Immature natural killer cell (primary cell): ENCODE data around the gene BCAR3. TPM values are rescaled to one million over a fixed set of nuclear protein-coding genes. Genes with fewer than 3 reads are reported as not detected.

ENCODE experiments used
- DNase-seq, 3 donors: peaks; one replicate each; pipeline ENCODE4 v3.0.0; 2022; ENCODE audit warnings: mixed read lengths in 1 of 3
- H3K27ac Mint-ChIP-seq, 6 donors: one replicate each; pipeline ENCODE4 v1.8.0; 2020; ENCODE audit warnings: mixed read lengths in 6 of 6, mild to moderate bottlenecking in 5 of 6, inconsistent platforms in 4 of 6, moderate library complexity in 3 of 6
- H3K27me3 Mint-ChIP-seq, 3 donors: one replicate each; pipeline ENCODE4 v1.8.0; 2020 to 2021; ENCODE audit warnings: low read depth in 3 of 3, mild to moderate bottlenecking in 3 of 3, mixed read lengths in 3 of 3, moderate library complexity in 3 of 3, inconsistent platforms in 1 of 3
- H3K36me3 Mint-ChIP-seq, 3 donors: one replicate each; pipeline ENCODE4 v1.8.0; 2020; ENCODE audit warnings: mixed read lengths in 3 of 3, inconsistent platforms in 2 of 3, mild to moderate bottlenecking in 2 of 3
- H3K4me1 Mint-ChIP-seq, 2 donors: one replicate each; pipeline ENCODE4 v1.8.0; 2020; ENCODE audit warnings: inconsistent platforms in 2 of 2, mild to moderate bottlenecking in 2 of 2, mixed read lengths in 2 of 2, moderate library complexity in 1 of 2
- H3K4me3 Mint-ChIP-seq, 5 donors: one replicate each; pipeline ENCODE4 v1.8.0; 2020; ENCODE audit warnings: mild to moderate bottlenecking in 5 of 5, mixed read lengths in 5 of 5, inconsistent platforms in 3 of 5, moderate library complexity in 3 of 5
- H3K9me3 Mint-ChIP-seq, 6 donors: one replicate each; pipeline ENCODE4 v1.8.0; 2020; ENCODE audit warnings: mild to moderate bottlenecking in 6 of 6, mixed read lengths in 6 of 6, inconsistent platforms in 4 of 6, moderate library complexity in 3 of 6
- polyA plus RNA-seq, 3 donors: library from polyadenylated mRNA; unstranded; fragments of 300-500 nt; fragmentation: Illumina TruSeq; gene quantifications; one replicate each; pipeline ENCODE4 v1.2.3, GENCODE V29; 2021

BCAR3 gene
- polyA plus RNA-seq, 3 donors from 2014 or later = 0.27 to 0.43 TPM; not detected in 1

DNA sequence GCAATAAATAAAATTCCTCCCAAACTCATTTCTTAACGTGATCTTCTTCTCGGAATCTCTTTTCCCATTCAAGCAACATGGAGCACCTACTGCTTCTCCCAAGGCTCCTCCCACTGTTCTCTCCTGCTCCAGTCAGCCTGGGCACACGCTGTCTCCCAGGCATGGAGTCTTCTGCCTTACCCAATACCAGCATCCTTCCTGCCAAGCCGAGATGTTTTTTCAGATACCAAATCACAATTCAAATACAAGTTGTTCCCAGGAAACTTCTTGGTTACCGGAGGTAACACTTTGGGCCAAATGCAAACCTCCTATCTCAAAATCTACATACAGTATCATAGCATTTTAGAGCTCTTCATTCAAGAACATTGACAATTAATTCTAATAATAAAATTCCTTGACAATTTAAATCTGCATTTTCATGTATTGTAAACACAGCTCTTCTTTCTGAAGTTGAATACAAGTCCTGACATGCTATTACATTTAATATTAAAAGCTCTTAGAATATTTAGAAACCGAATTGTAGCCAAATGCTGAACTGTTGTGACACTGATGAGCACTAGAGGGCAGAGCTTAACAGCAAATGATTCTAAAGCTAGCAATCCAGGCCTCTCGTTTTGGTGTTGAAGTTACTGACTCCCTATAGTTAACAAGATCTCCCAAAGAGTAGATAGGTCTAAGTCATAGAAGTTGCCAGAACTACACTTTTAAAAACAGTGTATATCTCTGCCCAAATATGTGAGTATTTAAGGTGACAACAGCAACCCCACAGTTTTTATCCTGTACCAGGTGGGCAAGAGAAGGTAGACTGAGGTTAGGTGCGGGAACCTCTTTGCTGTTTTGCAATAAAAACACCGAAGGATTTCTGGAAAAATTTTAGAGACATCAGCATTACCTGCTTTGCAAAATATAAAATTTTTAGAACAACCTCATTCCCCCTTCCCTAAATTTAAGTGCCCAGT lies 52.3 kb downstream of the BCAR3 start:
- H3K9me3 Mint-ChIP-seq = no peaks in the 10 kb centered on the region
- no peaks in the 10 kb centered on the region for H3K36me3 Mint-ChIP-seq
- no peak overlapping the region for H3K4me3 Mint-ChIP-seq
- H3K27ac Mint-ChIP-seq = peak overlapping the region in 1 of 6 donors; percentile 54
- H3K27me3 Mint-ChIP-seq = no peaks in the 10 kb centered on the region
- no peaks in the 10 kb centered on the region for H3K4me1 Mint-ChIP-seq
- DNase-seq = peak; percentile 50 to 66 (median 60)

DNA sequence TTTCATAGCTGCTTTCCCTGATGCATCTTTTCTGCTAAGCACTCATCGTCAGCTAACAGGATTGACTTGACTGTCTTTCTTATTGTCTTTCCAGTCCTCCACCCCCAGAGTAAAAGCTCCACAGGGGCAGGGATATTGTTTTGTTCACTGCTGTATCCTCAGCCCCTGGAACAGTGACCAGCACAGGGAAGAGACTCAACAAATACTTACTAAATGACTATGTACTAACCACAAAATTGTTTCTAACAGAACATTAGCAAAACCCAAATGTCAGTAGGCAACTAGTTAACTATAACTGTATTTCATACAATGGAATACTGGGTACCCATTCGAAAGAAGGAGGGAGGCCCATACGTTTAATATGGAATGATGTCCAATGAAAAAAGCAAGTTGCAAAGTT lies 53.0 kb downstream of the BCAR3 start:
- H3K27ac Mint-ChIP-seq = no peak overlapping the region

DNA sequence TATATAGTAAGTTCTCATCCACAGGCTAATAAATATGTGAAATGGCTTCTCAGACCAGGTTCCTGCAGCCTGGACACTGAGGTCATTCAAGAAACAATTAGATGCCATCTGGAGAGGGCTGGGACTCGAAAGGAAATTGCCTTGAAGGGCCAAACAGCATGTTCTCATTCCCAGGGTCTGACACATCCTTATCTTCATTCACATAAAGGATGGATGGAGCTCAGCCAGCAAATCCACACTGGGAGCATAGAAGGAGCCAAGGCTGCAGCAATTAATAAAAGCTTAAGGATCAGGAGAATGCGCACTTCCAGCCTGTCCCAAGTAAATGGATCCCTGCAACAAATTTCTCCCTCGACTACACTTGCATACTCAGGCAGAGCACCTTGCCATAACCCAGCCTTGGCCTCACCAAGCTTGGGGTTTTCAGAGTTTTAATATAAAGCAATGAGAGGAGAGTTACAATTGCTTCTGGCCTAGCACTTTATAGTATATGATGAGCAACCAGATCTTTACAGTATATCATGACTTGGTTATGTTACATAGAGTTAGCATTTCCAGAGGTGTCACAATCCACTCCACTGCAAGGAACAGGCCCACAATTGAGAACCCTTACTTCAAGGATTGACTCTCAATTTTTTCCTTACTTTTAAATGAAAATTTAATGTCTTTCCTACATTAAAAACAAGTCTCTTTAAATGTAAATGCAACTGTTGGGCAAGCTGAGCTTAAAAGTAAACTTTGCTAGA lies 55.9 kb downstream of the BCAR3 start:
- peaks cover 0 to 2% (median 0%) of the 10 kb centered on the region in 3 donors for H3K27me3 Mint-ChIP-seq
- DNase-seq = no peak
- H3K9me3 Mint-ChIP-seq = peaks cover 0 to 2% (median 0%) of the 10 kb centered on the region in 6 donors
- H3K4me1 Mint-ChIP-seq = no peaks in the 10 kb centered on the region
- H3K27ac Mint-ChIP-seq = no peak overlapping the region
- H3K4me3 Mint-ChIP-seq = no peak overlapping the region
- no peaks in the 10 kb centered on the region for H3K36me3 Mint-ChIP-seq

More for the DNA sequence above, 53.0 kb downstream of the BCAR3 start:
- H3K4me3 Mint-ChIP-seq = no peak overlapping the region
- H3K27me3 Mint-ChIP-seq = no peaks in the 10 kb centered on the region
- no peaks in the 10 kb centered on the region for H3K9me3 Mint-ChIP-seq
- DNase-seq = no peak
- H3K4me1 Mint-ChIP-seq = no peaks in the 10 kb centered on the region
- H3K36me3 Mint-ChIP-seq = no peaks in the 10 kb centered on the region

DNA sequence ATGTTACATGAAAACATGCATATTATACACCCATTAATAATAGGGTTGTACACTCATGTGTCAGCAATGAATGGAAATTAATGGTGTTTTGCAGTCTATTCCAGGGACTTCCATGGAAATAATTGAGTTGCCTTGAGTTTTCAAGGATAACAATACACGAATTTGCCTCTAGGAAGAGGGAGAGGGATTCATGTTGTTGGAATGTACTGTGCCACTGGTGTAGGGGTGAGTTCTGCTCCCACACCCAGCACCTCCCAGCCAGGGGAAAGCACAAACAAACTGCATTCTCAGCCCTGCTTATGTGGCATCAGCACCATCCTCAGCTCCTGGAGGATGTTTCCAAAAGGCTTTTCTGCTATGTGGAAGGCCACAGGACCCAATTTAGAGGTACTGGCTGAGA lies 57.8 kb downstream of the BCAR3 start:
- H3K4me3 Mint-ChIP-seq = no peak overlapping the region
- H3K9me3 Mint-ChIP-seq = peaks cover 0 to 2% (median 0%) of the 10 kb centered on the region in 6 donors
- no peaks in the 10 kb centered on the region for H3K36me3 Mint-ChIP-seq
- H3K4me1 Mint-ChIP-seq = no peaks in the 10 kb centered on the region
- H3K27ac Mint-ChIP-seq = no peak overlapping the region
- no peak for DNase-seq
- H3K27me3 Mint-ChIP-seq = peaks cover 0 to 5% (median 0%) of the 10 kb centered on the region in 3 donors

DNA sequence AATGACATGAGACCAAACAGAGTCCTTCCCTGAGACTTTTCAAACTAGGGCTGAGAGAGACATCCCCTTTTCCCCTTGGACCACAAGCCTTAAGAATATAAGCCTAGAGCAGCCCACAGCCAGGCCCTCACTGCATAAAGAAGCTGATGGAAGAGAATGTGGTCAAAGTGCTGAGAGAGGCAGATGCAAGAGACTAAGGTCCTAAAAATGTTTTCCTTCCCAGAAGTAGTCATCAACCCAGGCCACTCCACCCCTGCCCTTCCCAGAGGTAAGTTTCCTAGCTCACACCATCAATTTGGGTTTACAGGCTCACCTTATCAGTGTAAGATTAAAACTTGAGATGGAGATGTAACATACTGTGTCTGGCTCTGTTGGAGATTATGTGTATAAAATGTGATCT lies 58.2 kb downstream of the BCAR3 start:
- Mint-ChIP-seq H3K9me3 (peaks cover 0 to 2% (median 0%) of the 10 kb centered on the region in 6 donors), H3K4me3 (no peak overlapping the region), H3K27me3 (peaks cover 0 to 5% (median 0%) of the 10 kb centered on the region in 3 donors), H3K27ac (no peak overlapping the region), H3K4me1 (no peaks in the 10 kb centered on the region), H3K36me3 (no peaks in the 10 kb centered on the region)
- DNase-seq = no peak

DNA sequence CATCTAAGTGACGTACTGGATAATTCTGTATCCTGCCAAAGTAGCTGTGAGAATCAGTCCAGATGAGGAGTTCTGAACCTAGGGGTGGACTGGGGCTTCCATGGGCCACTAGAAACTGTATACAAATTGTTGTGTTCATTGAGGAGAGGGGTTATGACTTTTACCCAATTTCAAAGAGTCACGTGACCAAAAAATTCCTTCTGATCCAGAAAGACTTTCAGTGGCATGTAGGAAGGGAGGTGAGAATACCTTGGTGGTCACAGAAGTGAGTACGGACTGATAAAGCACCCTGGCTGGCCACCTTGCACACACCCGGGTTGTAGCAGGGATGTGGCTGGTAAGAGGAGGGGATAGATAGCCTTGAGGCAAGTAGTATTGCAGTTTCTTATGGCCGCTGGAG lies 60.4 kb downstream of the BCAR3 start:
- peaks cover 0 to 2% (median 0%) of the 10 kb centered on the region in 6 donors for H3K9me3 Mint-ChIP-seq
- H3K36me3 Mint-ChIP-seq = no peaks in the 10 kb centered on the region
- H3K4me1 Mint-ChIP-seq = peaks cover 2 to 4% of the 10 kb centered on the region in 2 donors
- DNase-seq = no peak
- H3K4me3 Mint-ChIP-seq = no peak overlapping the region
- H3K27ac Mint-ChIP-seq = no peak overlapping the region
- peaks cover 0 to 5% (median 0%) of the 10 kb centered on the region in 3 donors for H3K27me3 Mint-ChIP-seq

DNA sequence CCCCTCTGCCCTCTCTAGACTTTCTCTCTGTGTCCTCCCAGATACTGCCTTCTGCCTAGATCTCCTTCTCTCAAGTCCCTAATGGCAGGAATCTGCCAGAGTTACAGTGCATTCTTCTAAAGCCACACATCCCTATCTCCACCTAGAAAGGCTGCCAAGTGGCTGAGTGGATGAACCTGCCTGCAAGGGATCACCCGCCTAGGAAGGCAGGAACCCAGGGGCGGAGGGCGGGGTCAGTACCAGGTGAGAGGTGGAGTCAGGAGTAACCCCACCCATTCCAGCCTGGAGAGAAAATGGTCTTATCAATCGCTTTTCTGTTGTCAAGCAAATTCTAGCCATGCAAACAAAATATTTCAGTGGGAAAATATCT lies 60.8 kb downstream of the BCAR3 start:
- Mint-ChIP-seq H3K27me3 (peaks cover 0 to 5% (median 0%) of the 10 kb centered on the region in 3 donors), H3K36me3 (no peaks in the 10 kb centered on the region), H3K9me3 (peaks cover 0 to 2% (median 0%) of the 10 kb centered on the region in 6 donors), H3K4me3 (no peak overlapping the region), H3K27ac (no peak overlapping the region), H3K4me1 (peaks cover 5 to 8% of the 10 kb centered on the region in 2 donors)
- DNase-seq = no peak

DNA sequence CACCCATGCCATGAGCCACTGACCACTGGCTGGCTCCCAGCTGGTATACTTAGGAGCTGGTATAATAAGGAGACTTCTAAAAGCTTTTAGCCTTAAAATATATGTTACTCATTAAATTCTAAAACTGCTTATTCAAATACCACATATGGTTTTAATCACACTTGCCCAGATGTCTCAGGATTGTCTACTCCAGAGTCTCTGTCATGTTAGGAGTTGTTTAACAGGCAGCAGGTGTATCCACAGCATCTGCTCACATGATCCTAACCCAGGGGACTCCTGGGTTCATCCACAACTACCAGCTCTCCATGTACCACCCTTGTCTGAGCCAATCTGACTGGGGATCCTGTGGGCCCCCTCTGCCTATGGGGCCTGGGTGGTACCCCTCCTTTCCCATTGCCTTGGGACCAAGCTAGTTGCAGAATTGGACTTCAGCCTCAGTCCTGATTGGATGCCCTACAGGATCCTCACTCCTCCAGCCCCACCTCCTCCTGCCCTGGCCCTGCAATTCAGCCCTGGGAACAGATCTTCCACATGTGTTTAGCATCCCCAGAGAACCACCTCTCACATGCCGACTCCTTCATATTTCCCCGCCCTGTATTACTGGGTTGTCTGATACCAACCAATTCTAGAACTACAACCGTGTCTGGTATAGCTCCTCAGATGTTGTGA lies 61.3 kb downstream of the BCAR3 start:
- H3K4me3 Mint-ChIP-seq = no peak overlapping the region
- DNase-seq = no peak
- H3K27me3 Mint-ChIP-seq = peaks cover 0 to 5% (median 0%) of the 10 kb centered on the region in 3 donors
- peaks cover 0 to 2% (median 0%) of the 10 kb centered on the region in 6 donors for H3K9me3 Mint-ChIP-seq
- H3K27ac Mint-ChIP-seq = no peak overlapping the region
- peaks cover 10 to 13% of the 10 kb centered on the region in 2 donors for H3K4me1 Mint-ChIP-seq
- no peaks in the 10 kb centered on the region for H3K36me3 Mint-ChIP-seq

DNA sequence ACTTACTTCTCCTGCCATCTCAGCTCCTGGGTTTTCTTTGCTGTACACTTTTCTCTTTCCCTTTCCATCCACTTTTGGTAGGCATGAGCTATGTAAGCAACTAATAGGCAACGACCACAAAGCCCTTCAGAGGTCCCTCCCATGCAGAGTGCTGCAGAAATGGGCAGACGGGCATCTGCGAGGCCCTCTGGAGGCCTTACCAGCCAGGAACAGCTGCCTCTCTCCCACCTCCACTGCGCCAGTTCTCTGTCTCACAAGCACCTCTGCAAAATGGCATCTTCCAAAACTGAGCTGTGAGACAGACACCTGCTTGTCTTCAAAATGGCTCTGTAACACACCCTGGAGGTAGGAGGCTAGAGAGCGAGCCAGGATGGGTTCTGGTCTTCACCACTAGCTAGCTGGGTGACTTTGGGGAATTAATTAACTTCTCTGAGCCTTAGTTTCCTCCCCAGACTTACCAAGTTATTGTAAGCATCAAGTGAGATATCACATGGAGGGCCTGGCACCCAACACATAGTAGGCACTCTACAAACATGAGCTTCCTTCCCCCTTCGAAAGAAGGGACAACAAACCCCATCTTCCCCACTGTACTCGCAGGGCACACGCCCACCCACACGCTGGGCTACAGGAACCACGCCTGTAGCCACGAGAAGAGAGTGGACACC lies 62.0 kb downstream of the BCAR3 start:
- peak overlapping the region in 1 of 6 donors; percentile 19 for H3K27ac Mint-ChIP-seq
- DNase-seq = no peak

DNA sequence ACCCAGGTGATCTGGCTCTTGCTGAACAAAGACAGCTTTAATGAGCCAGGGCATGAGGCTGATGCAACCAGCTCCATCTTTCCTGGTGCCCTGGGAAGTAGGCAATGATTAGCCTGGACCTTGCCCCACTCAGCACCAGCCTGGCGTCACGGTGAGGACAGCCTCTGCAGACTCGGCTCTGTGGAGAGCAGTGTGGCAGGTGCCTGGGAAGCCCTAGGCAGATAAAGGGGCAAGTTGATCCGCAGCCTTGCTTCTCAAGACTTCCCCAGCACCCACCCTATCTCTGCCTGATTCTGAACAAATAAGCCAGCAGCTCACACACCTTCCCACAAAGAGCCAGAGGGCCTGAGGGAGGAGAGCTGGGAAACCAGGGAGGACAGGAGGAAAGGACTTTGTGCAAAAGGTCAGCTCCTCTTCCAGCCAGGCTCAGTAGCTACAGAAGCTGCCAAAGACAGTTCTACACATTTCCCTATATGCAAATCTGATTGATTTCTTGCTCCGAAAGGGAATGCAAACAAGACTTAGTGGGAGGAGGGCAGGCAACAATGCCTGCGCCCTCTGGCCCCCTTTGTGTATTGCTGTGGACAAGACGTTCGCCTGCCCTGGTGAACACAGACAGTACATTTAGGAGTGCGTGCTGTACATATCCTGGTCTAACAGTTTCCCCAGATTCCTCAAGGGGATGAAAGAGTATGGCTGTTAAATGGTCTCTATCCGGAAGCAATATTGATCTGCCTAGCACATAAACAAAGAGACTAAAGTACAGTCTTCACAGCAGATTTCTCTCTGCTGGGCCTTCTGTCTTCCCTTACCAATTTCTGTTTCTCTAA lies 63.8 kb downstream of the BCAR3 start:
- Mint-ChIP-seq H3K27ac (peak overlapping the region in 1 of 6 donors; percentile 41), H3K36me3 (no peaks in the 10 kb centered on the region), H3K27me3 (peaks cover 0 to 5% (median 2%) of the 10 kb centered on the region in 3 donors), H3K4me3 (no peak overlapping the region), H3K9me3 (peaks cover 0 to 2% (median 0%) of the 10 kb centered on the region in 6 donors), H3K4me1 (peaks cover 22 to 27% of the 10 kb centered on the region in 2 donors)
- DNase-seq = no peak

More for the DNA sequence above, 62.0 kb downstream of the BCAR3 start:
- Mint-ChIP-seq H3K27me3 (peaks cover 0 to 5% (median 0%) of the 10 kb centered on the region in 3 donors), H3K4me1 (peaks cover 17 to 20% of the 10 kb centered on the region in 2 donors), H3K36me3 (no peaks in the 10 kb centered on the region), H3K9me3 (peaks cover 0 to 2% (median 0%) of the 10 kb centered on the region in 6 donors), H3K4me3 (no peak overlapping the region)

DNA sequence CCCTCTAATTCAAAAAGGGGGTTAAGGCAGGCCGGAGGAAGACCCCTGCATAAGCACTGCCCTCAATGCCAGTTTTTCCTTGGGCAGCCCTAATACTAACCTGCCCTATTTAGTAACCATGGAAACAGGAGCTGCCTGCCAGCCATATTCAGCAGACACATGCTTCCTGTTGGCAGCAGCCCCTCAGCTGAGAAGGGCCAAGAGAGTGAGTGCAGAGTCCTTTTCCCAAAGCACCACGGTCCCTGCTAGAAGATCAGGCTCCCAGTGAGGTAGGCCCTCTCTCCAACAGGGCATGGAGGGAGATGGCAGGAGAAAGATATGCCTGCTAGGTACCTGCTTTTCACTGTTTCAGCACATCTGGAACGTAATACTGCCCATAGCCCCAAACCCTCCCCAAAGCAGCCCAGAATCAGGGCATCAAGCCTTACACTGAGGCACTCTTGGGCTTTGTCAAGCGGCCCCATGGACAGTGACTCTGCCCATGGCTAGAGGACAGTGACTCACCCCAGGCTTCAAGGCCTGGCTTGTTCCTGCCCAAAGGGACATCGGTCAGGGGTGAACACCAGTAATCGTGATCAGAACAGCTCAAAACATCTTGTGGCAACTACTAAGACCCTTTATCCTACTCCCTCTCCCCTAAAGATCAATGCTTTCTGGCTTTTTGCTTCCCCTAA lies 64.5 kb downstream of the BCAR3 start:
- Mint-ChIP-seq H3K27ac (peak overlapping the region in 1 of 6 donors; percentile 41), H3K36me3 (no peaks in the 10 kb centered on the region), H3K27me3 (peaks cover 0 to 2% (median 2%) of the 10 kb centered on the region in 3 donors), H3K4me1 (peaks cover 22 to 27% of the 10 kb centered on the region in 2 donors), H3K4me3 (no peak overlapping the region), H3K9me3 (peaks cover 0 to 2% (median 0%) of the 10 kb centered on the region in 6 donors)
- no peak for DNase-seq
